Peyer's patch (tissue), 4 donors: ENCODE data around the gene GRID2.

Experiments
- CTCF ChIP-seq, 6 experiments: fragments of 450-650 bp in 4 of 6; fragments of 200-600 bp in 2 of 6; sonication (generic) in 1 of 6; IDR thresholded peaks; one replicate each; pipeline ENCODE4 v1.5.1; 2017 to 2019; ENCODE audit warnings: antibody characterized with exemption in 6 of 6, mild to moderate bottlenecking in 3 of 6, moderate library complexity in 1 of 6
- POLR2A ChIP-seq, 2 donors: fragments of 450-650 bp; IDR thresholded peaks; one replicate each; pipeline ENCODE4 v1.5.1; 2017; ENCODE audit warnings: antibody characterized with exemption in 2 of 2, mild to moderate bottlenecking in 2 of 2, moderate library complexity in 2 of 2

GRCh38 chr4:92535599-92535998 is 231.8 kb downstream of the GRID2 start:
- TF ChIP-seq CTCF (IDR thresholded peaks at IDR 0.05) (no peak), POLR2A (IDR thresholded peaks at IDR 0.05) (no peak)
